ENCODE data around the gene MINDY4B.

DNA sequence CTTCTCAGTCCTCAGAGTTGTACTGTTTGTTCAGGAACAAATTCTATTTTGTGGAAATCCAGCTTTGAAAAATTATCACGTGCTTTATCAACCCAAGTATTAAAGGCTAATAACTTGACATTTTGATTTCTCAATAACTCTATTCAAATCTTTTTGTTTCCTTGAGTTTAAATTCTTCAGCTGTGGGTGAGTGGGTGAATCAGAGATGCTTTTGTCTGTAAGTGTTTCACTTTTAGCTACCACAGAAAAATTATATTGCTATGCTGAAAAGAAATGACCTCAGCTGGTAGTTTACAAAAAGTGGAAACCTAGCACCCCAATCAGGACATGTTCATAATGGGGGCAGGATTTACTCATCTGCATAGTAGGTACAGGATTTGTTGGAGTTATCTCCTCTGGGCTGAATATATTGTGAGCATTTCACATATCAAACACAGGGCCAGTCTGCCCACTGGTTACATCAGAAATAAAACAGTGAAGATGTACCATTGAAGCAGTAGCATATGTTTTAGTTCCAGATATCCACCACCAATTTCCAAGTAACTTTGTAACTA is 30.5 kb downstream of the MINDY4B start:
- TF ChIP-seq EZH2 (optimal IDR thresholded peaks at IDR 0.05; ENCODE audit: low read depth, low read length) = no peak
- TF ChIP-seq EZH2phosphoT487 (IDR thresholded peaks at IDR 0.05; ENCODE audit: low read length) = no peak
- TF ChIP-seq, protein P1, sequence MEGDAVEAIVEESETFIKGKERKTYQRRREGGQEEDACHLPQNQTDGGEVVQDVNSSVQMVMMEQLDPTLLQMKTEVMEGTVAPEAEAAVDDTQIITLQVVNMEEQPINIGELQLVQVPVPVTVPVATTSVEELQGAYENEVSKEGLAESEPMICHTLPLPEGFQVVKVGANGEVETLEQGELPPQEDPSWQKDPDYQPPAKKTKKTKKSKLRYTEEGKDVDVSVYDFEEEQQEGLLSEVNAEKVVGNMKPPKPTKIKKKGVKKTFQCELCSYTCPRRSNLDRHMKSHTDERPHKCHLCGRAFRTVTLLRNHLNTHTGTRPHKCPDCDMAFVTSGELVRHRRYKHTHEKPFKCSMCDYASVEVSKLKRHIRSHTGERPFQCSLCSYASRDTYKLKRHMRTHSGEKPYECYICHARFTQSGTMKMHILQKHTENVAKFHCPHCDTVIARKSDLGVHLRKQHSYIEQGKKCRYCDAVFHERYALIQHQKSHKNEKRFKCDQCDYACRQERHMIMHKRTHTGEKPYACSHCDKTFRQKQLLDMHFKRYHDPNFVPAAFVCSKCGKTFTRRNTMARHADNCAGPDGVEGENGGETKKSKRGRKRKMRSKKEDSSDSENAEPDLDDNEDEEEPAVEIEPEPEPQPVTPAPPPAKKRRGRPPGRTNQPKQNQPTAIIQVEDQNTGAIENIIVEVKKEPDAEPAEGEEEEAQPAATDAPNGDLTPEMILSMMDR (IDR thresholded peaks at IDR 0.05; ENCODE audit: low read length) = no peak

Measured in MM.1S (cell line).